Lung (tissue), 12 donors: ENCODE measurements around the gene ABHD12. TPM values are rescaled to one million over a fixed set of nuclear protein-coding genes. Genes with fewer than 3 reads are reported as not detected.
A peak's percentile ranks its signal among the peaks of the same experiment; 100 is the strongest.

ENCODE experiments used
- ATAC-seq: fragments of 200-7000 bp; cut with Tn5 transposase; one replicate; pipeline ENCODE4 v1.9.1; 2020; ENCODE audit warnings: moderate number of reproducible peaks; ENCODE audit not compliant: insufficient read depth, low FRiP score
- DNase-seq, 3 donors: peaks; one replicate each; pipeline ENCODE4 v3.0.0-alpha.2; 2013 to 2017
- H3K27ac ChIP-seq, 2 donors: one replicate each; pipeline ENCODE4 v1.5.1; 2013; ENCODE audit warnings: mild to moderate bottlenecking in 2 of 2, moderate library complexity in 2 of 2, control low read depth in 1 of 2, inconsistent platforms in 1 of 2, low read depth in 1 of 2, low read length in 1 of 2
- H3K27me3 ChIP-seq, 3 donors: one replicate each; pipeline ENCODE4 v1.5.1; 2013; ENCODE audit warnings: low read length in 2 of 3; ENCODE audit not compliant: control insufficient read depth in 3 of 3, insufficient read depth in 3 of 3
- H3K36me3 ChIP-seq, 4 donors: one replicate each; pipeline ENCODE4 v1.5.1; 2013; ENCODE audit warnings: low read length in 4 of 4, mild to moderate bottlenecking in 1 of 4, moderate library complexity in 1 of 4; ENCODE audit not compliant: control insufficient read depth in 4 of 4, insufficient read depth in 4 of 4
- H3K4me1 ChIP-seq, 5 donors: one replicate each; pipeline ENCODE4 v1.5.1; 2013; ENCODE audit warnings: low read length in 5 of 5, mild to moderate bottlenecking in 2 of 5, moderate library complexity in 1 of 5; ENCODE audit not compliant: control insufficient read depth in 5 of 5, insufficient read depth in 5 of 5
- H3K4me3 ChIP-seq: one replicate; pipeline ENCODE4 v1.5.1; 2013; ENCODE audit warnings: mild to moderate bottlenecking, control low read depth, moderate library complexity
- H3K9ac ChIP-seq, 2 donors: one replicate each; pipeline ENCODE4 v1.5.1; 2013; ENCODE audit warnings: low read length in 2 of 2, control low read depth in 1 of 2; ENCODE audit not compliant: insufficient read depth in 1 of 2
- H3K9me3 ChIP-seq, 4 donors: one replicate each; pipeline ENCODE4 v1.5.1; 2013; ENCODE audit warnings: low read length in 3 of 4, mild to moderate bottlenecking in 1 of 4, moderate library complexity in 1 of 4; ENCODE audit not compliant: control insufficient read depth in 4 of 4, insufficient read depth in 3 of 4
- CTCF ChIP-seq: IDR thresholded peaks from 2 replicates; pipeline ENCODE4 v1.5.1; 2012; ENCODE audit warnings: mild to moderate bottlenecking; ENCODE audit errors: control extremely low read depth, extremely low read depth
- WGBS, 2 donors: extraction: QIAGEN DNeasy Blood & Tissue Kit; methylation state at CpG; one replicate each; pipeline ENCODE4 v1.1.7; 2013; 5-methylcytosine and 5-hydroxymethylcytosine counted together
- polyA plus RNA-seq, 2 donors: library from polyadenylated mRNA; stranded (reverse); fragments of 200-250 nt; gene quantifications; one replicate each; pipeline ENCODE4 v1.2.1, GENCODE V29; 2013
- total RNA-seq, 2 donors: library from RNA; depleted of rRNA in 1 of 2; stranded (reverse); fragments of >200 nt in 1 of 2; gene quantifications; one replicate each; pipeline ENCODE4 v1.2.1, GENCODE V29; 2014 to 2021
- donor health status: control.
- donor health status: control.
- donor health status: Bipolar disorder and iron deficiency.
- donor health status: healthy.
- donor health status: DM: yes; HTN: yes; CAD: no.

ABHD12 gene
- total and polyA plus RNA-seq, 4 donors: 34.3 to 58.1 (median 44.6) TPM

GRCh38 chr20:25254986-25255680 is 135.5 kb downstream of the ABHD12 start:
- TF ChIP-seq CTCF: no peak
- Histone ChIP-seq H3K4me1 (peaks cover 0 to 16% (median 0%) of the 10 kb centered on the region in 5 donors), H3K4me3 (no peak overlapping the region), H3K27me3 (no peaks in the 10 kb centered on the region), H3K9me3 (no peaks in the 10 kb centered on the region), H3K36me3 (peaks cover 2 to 15% (median 8%) of the 10 kb centered on the region in 4 donors), H3K27ac (peak overlapping the region; percentile 46 to 87), H3K9ac (no peak overlapping the region)
- 80 to 89% methylated on average over 12 of the region's 12 CpGs for WGBS, 2 donors
- ATAC-seq (peak; percentile 84), DNase-seq (no peak)

GRCh38 chr20:25254571-25254970 is 136.1 kb downstream of the ABHD12 start:
- WGBS, 2 donors: 80 to 89% methylated on average over 5 of the region's 5 CpGs
- no peaks in the 10 kb centered on the region for H3K27me3 ChIP-seq
- H3K27ac ChIP-seq: peak overlapping the region in 1 of 2 donors; percentile 87
- no peak overlapping the region for H3K4me3 ChIP-seq
- H3K9ac ChIP-seq: no peak overlapping the region
- peaks cover under 1 to 11% (median 5%) of the 10 kb centered on the region in 4 donors for H3K36me3 ChIP-seq
- TF ChIP-seq CTCF: no peak
- H3K9me3 ChIP-seq: no peaks in the 10 kb centered on the region
- peaks cover 0 to 18% (median 1%) of the 10 kb centered on the region in 5 donors for H3K4me1 ChIP-seq
- ATAC-seq (no peak), DNase-seq (no peak)

GRCh38 chr20:25253606-25254275 is 136.9 kb downstream of the ABHD12 start:
- no peak for ATAC-seq
- H3K9ac ChIP-seq: no peak overlapping the region
- peaks cover 0 to 18% (median 7%) of the 10 kb centered on the region in 5 donors for H3K4me1 ChIP-seq
- 61 to 76% methylated on average over 11 of the region's 11 CpGs for WGBS, 2 donors
- TF ChIP-seq CTCF: no peak
- peak overlapping the region in 1 of 2 donors; percentile 67 for H3K27ac ChIP-seq
- peaks cover 0 to 5% (median 2%) of the 10 kb centered on the region in 4 donors for H3K36me3 ChIP-seq
- no peak overlapping the region for H3K4me3 ChIP-seq
- no peaks in the 10 kb centered on the region for H3K27me3 ChIP-seq
- no peak for DNase-seq
- H3K9me3 ChIP-seq: no peaks in the 10 kb centered on the region
